Fibroblast of mammary gland (primary cell): ENCODE data around the gene PCAT7.

ENCODE experiments used
- DNase-seq: peaks from one replicate; pipeline ENCODE4 v3.0.0-alpha.2; 2010; ENCODE audit warnings: low read depth
- H3K4me3 ChIP-seq: 2 replicates; pipeline ENCODE4 v1.5.1; 2011; ENCODE audit warnings: low read depth, mild to moderate bottlenecking, low read length, moderate library complexity; ENCODE audit not compliant: control insufficient read depth
- TF ChIP-seq, protein P1 (sequence below): conservative IDR thresholded peaks from 2 replicates; pipeline ENCODE4 v1.5.1; 2011; ENCODE audit warnings: low read depth, low read length, inconsistent platforms; ENCODE audit not compliant: control insufficient read depth, insufficient read depth

The PCAT7 gene

GRCh38 chr9:94517254-94517653, 37.6 kb upstream of the PCAT7 start:
- DNase-seq = no peak
- H3K4me3 ChIP-seq = no peak overlapping the region
- TF ChIP-seq, protein P1, sequence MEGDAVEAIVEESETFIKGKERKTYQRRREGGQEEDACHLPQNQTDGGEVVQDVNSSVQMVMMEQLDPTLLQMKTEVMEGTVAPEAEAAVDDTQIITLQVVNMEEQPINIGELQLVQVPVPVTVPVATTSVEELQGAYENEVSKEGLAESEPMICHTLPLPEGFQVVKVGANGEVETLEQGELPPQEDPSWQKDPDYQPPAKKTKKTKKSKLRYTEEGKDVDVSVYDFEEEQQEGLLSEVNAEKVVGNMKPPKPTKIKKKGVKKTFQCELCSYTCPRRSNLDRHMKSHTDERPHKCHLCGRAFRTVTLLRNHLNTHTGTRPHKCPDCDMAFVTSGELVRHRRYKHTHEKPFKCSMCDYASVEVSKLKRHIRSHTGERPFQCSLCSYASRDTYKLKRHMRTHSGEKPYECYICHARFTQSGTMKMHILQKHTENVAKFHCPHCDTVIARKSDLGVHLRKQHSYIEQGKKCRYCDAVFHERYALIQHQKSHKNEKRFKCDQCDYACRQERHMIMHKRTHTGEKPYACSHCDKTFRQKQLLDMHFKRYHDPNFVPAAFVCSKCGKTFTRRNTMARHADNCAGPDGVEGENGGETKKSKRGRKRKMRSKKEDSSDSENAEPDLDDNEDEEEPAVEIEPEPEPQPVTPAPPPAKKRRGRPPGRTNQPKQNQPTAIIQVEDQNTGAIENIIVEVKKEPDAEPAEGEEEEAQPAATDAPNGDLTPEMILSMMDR = no peak

- TF ChIP-seq, protein P1 = no peak
- no peak overlapping the region for H3K4me3 ChIP-seq
- no peak for DNase-seq
These were observed 29.4 kb upstream of the PCAT7 start for GRCh38 chr9:94525396-94526035.

GRCh38 chr9:94526271-94526670, 28.6 kb upstream of the PCAT7 start:
- no peak for DNase-seq
- no peak overlapping the region for H3K4me3 ChIP-seq
- TF ChIP-seq, protein P1 = no peak

DNA sequence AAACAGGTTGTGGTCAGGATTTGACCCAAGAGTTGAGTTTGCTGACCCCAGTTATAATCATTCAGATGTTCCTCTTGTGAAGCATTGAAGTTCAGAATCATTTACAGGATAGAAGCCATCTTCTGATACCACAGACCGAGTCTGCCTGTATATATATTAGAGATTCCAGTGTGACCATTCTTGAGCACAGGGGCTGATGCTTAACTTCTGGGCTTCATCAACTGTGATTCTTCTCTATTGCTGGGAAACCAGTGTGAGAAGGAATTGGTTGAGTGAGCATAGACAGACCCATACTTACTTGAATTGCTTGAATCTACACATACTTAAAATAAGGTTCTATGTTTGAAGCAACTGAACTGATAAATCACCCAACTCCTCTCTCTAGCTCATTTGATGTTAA, 27.9 kb upstream of the PCAT7 start:
- H3K4me3 ChIP-seq = no peak overlapping the region
- DNase-seq = no peak
- TF ChIP-seq, protein P1 = no peak

DNA sequence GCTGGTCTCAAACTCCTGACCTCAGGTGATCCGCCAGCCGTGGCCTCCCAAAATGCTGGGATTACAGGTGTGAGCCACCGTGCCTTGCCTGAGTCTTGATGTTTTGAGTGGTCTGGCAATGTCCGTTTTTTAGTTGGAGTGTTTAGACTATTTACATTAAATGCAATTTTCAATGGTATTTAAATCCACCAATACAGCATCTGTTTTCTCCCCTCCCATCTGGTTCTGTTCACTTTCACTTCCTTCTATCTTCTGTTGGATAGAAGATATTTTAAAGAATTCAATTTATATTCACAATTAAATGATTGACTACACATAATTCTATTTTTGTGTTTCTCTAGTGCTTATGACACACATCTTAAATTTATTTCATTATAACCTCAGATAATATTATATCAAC, 26.0 kb upstream of the PCAT7 start:
- TF ChIP-seq, protein P1 = no peak
- H3K4me3 ChIP-seq = no peak overlapping the region
- DNase-seq = no peak

- TF ChIP-seq, protein P1 = no peak
- no peak for DNase-seq
- H3K4me3 ChIP-seq = no peak overlapping the region
These were observed 21.7 kb upstream of the PCAT7 start for GRCh38 chr9:94533155-94533554.

- no peak overlapping the region for H3K4me3 ChIP-seq
- TF ChIP-seq, protein P1 = no peak
- DNase-seq = no peak
These were observed 21.3 kb upstream of the PCAT7 start for GRCh38 chr9:94533601-94534000.
